ENCODE results near the gene KIF3B. TPM values are rescaled to one million over a fixed set of nuclear protein-coding genes. Genes with fewer than 3 reads are reported as not detected.

The KIF3B gene
- total RNA-seq, 1 experiment from 2014 or later = 31.5 TPM

DNA sequence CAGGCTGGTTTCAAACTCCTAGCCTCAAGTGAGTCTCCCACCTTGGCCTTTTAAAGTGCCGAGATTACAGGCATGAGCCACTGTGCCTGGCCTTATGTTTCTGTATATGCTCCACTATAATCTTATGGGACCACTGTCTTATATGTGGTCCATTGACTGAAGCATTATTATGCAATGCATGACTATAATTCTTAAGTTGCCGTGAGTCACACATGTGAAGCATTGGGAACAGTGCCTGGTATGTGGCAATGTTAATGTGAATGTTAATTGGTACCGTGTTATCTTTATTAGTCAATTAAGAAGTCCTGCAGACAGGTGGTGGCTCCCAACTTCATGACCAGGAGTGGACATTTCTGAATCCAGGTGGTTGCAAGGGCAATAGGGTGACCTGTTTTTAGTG is 66.0 kb downstream of the KIF3B start:
- ChIA-PET CTCF (interaction anchor here (0.6 kb wide), 1 partner anchor 496 kb away, joined by 3 read pairs; no protein-coding TSS in a partner anchor), RAD21 (ENCODE audit: low non-redundant PET in 1 of 2, low total read pairs in 2 of 2, uncharacterized antibody in 2 of 2, unreplicated experiment in 2 of 2) (no interaction called here), POLR2A (no interaction called here)
- H3K36me3 ChIP-seq (ENCODE audit: control insufficient read depth in 1 of 2, insufficient read depth in 2 of 2, low read length in 2 of 2) = no peaks in the 10 kb centered on the region
- H2AFZ ChIP-seq (ENCODE audit: low read depth, low read length, poor library complexity, severe bottlenecking) = no peak overlapping the region
- H3K27me3 ChIP-seq (ENCODE audit: insufficient read depth, low read length) = no peaks in the 10 kb centered on the region
- H3K9ac ChIP-seq (ENCODE audit: low read length) = no peak overlapping the region
- H3K79me2 ChIP-seq (ENCODE audit: insufficient read depth, low read length) = no peaks in the 10 kb centered on the region
- no peak overlapping the region for H3K27ac ChIP-seq (ENCODE audit: low read depth, low read length)
- no peak overlapping the region for H3K4me3 ChIP-seq (replicated peaks in 1 of 2; ENCODE audit: low read depth in 1 of 2, low read length in 2 of 2)
- DNase-seq (ENCODE audit: low read depth, low spot score) = no peak
- no peaks in the 10 kb centered on the region for H3K9me3 ChIP-seq (ENCODE audit: control insufficient read depth in 1 of 2, insufficient read depth in 1 of 2, low read depth in 1 of 2, low read length in 2 of 2)
- no peak for ATAC-seq
- no peak overlapping the region for H3K4me2 ChIP-seq (ENCODE audit: low read length)
- H3K9me2 ChIP-seq (ENCODE audit: insufficient read depth) = no peaks in the 10 kb centered on the region
- no peaks in the 10 kb centered on the region for H4K20me1 ChIP-seq (ENCODE audit: insufficient read depth)
- no TSS peak for BruUV-seq (replicated peaks)
- intact Hi-C loops (cut with micrococcal nuclease) = no loop called here
- no peak for TF ChIP-seq JUND (IDR thresholded peaks at IDR 0.05)
- no peak for TF ChIP-seq EGR1 (IDR thresholded peaks at IDR 0.05; ENCODE audit: low read depth)
- TF ChIP-seq EZH2phosphoT487 (IDR thresholded peaks at IDR 0.05; ENCODE audit: borderline replicate concordance) = no peak
- TF ChIP-seq, protein P1, sequence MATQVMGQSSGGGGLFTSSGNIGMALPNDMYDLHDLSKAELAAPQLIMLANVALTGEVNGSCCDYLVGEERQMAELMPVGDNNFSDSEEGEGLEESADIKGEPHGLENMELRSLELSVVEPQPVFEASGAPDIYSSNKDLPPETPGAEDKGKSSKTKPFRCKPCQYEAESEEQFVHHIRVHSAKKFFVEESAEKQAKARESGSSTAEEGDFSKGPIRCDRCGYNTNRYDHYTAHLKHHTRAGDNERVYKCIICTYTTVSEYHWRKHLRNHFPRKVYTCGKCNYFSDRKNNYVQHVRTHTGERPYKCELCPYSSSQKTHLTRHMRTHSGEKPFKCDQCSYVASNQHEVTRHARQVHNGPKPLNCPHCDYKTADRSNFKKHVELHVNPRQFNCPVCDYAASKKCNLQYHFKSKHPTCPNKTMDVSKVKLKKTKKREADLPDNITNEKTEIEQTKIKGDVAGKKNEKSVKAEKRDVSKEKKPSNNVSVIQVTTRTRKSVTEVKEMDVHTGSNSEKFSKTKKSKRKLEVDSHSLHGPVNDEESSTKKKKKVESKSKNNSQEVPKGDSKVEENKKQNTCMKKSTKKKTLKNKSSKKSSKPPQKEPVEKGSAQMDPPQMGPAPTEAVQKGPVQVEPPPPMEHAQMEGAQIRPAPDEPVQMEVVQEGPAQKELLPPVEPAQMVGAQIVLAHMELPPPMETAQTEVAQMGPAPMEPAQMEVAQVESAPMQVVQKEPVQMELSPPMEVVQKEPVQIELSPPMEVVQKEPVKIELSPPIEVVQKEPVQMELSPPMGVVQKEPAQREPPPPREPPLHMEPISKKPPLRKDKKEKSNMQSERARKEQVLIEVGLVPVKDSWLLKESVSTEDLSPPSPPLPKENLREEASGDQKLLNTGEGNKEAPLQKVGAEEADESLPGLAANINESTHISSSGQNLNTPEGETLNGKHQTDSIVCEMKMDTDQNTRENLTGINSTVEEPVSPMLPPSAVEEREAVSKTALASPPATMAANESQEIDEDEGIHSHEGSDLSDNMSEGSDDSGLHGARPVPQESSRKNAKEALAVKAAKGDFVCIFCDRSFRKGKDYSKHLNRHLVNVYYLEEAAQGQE (IDR thresholded peaks at IDR 0.05; ENCODE audit: low read depth) = no peak
- TF ChIP-seq POLR2AphosphoS5 (IDR thresholded peaks at IDR 0.05; ENCODE audit: low read depth, low read length) = no peak
- TF ChIP-seq YY1 (IDR thresholded peaks at IDR 0.05; ENCODE audit: extremely low read depth, insufficient replicate concordance, low read depth, low read length) = no peak
- TF ChIP-seq FOSL1 (IDR thresholded peaks at IDR 0.05; ENCODE audit: low read depth) = no peak
- TF ChIP-seq MAX (IDR thresholded peaks at IDR 0.05) = no peak
- TF ChIP-seq CTCF (IDR thresholded peaks at IDR 0.05 in 2 of 3, conservative IDR thresholded peaks at IDR 0.05 in 1 of 3; ENCODE audit: borderline replicate concordance in 1 of 3, insufficient read depth in 1 of 3, low read depth in 2 of 3, low read length in 2 of 3) = no peak
- TF ChIP-seq, protein P2, sequence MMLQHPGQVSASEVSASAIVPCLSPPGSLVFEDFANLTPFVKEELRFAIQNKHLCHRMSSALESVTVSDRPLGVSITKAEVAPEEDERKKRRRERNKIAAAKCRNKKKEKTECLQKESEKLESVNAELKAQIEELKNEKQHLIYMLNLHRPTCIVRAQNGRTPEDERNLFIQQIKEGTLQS (IDR thresholded peaks at IDR 0.05) = no peak
- TF ChIP-seq RAD21 (IDR thresholded peaks at IDR 0.05; ENCODE audit: low read depth) = no peak
- H3K4me1 ChIP-seq (ENCODE audit: control insufficient read depth in 1 of 2, insufficient read depth in 2 of 2, low read length in 2 of 2) = no peaks in the 10 kb centered on the region; a peak in 1 of 4 replicates

All from HCT116 (cell line).